ENCODE results near the gene CAVIN3. TPM values are rescaled to one million over a fixed set of nuclear protein-coding genes. Genes with fewer than 3 reads are reported as not detected.

CAVIN3 gene
- total and polyA plus RNA-seq, 7 experiments from 2014 or later, result 0.51 to 5.4 (median 0.61) TPM; not detected in 4

Other genes with a start within 250 kb of the CAVIN3 start
- not detected for gene OR56B4, start 212.8 kb downstream of the CAVIN3 start, total RNA-seq
- not detected for gene OR56B4, start 212.8 kb downstream of the CAVIN3 start, polyA plus RNA-seq
- gene OR52B2, start 150.2 kb downstream of the CAVIN3 start, total RNA-seq, result not detected
- not detected for gene OR52B2, start 150.2 kb downstream of the CAVIN3 start, polyA plus RNA-seq
- gene OR52W1, start 121.3 kb downstream of the CAVIN3 start, total RNA-seq, result not detected
- gene OR52W1, start 121.3 kb downstream of the CAVIN3 start, polyA plus RNA-seq, result not detected
- not detected for gene C11orf42, start 114.9 kb downstream of the CAVIN3 start, total RNA-seq
- gene C11orf42, start 114.9 kb downstream of the CAVIN3 start, polyA plus RNA-seq, result not detected
- 10 to 100 TPM; 26.8 to 52.4 (median 44.3) TPM for gene FHIP1B, start 85.9 kb downstream of the CAVIN3 start, total RNA-seq
- gene FHIP1B, start 85.9 kb downstream of the CAVIN3 start, polyA plus RNA-seq, result 10 to 100 TPM in 1 of 2 donors, 1 to 10 TPM in 1; 9.7 to 20.3 TPM
- gene CNGA4, start 81.4 kb downstream of the CAVIN3 start, total RNA-seq, result under 1 TPM in 4 of 5 experiments, not detected in 1; 0.32 to 0.62 (median 0.37) TPM
- gene CNGA4, start 81.4 kb downstream of the CAVIN3 start, polyA plus RNA-seq, result not detected
- gene CCKBR, start 60.7 kb downstream of the CAVIN3 start, total RNA-seq, result not detected
- not detected for gene CCKBR, start 60.7 kb downstream of the CAVIN3 start, polyA plus RNA-seq
- gene SMPD1, start 70.0 kb upstream of the CAVIN3 start, total RNA-seq, result 10 to 100 TPM; 43.0 to 70.9 (median 55.4) TPM
- gene SMPD1, start 70.0 kb upstream of the CAVIN3 start, polyA plus RNA-seq, result 10 to 100 TPM; 34.5 to 36.5 TPM
- 100 to 1,000 TPM in 3 of 5 experiments, 10 to 100 TPM in 2; 46.9 to 188 (median 154) TPM for gene APBB1, start 98.6 kb upstream of the CAVIN3 start, total RNA-seq
- gene APBB1, start 98.6 kb upstream of the CAVIN3 start, polyA plus RNA-seq, result 100 to 1,000 TPM; 173 to 293 TPM
- 1 to 10 TPM in 4 of 5 experiments, under 1 TPM in 1; 0.56 to 7.0 (median 1.7) TPM for gene HPX, start 120.5 kb upstream of the CAVIN3 start, total RNA-seq
- gene HPX, start 120.5 kb upstream of the CAVIN3 start, polyA plus RNA-seq, result not detected
- 10 to 100 TPM in 4 of 5 experiments, 1 to 10 TPM in 1; 8.1 to 20.7 (median 17.2) TPM for gene TRIM3, start 153.4 kb upstream of the CAVIN3 start, total RNA-seq
- gene TRIM3, start 153.4 kb upstream of the CAVIN3 start, polyA plus RNA-seq, result 1 to 10 TPM; 1.6 to 4.2 TPM
- gene ARFIP2, start 160.8 kb upstream of the CAVIN3 start, total RNA-seq, result 10 to 100 TPM; 48.6 to 63.4 (median 53.8) TPM
- 10 to 100 TPM; 35.7 to 45.7 TPM for gene ARFIP2, start 160.8 kb upstream of the CAVIN3 start, polyA plus RNA-seq
- gene TIMM10B, start 161.0 kb upstream of the CAVIN3 start, total RNA-seq, result 10 to 100 TPM; 39.3 to 68.4 (median 59.2) TPM
- gene TIMM10B, start 161.0 kb upstream of the CAVIN3 start, polyA plus RNA-seq, result 10 to 100 TPM; 32.8 to 38.8 TPM
- gene DNHD1, start 176.8 kb upstream of the CAVIN3 start, total RNA-seq, result 10 to 100 TPM; 24.0 to 65.8 (median 62.2) TPM
- gene DNHD1, start 176.8 kb upstream of the CAVIN3 start, polyA plus RNA-seq, result 1 to 10 TPM in 1 of 2 donors, under 1 TPM in 1; 0.90 to 2.8 TPM